ENCODE data around the gene CDCA5.

Gene CDCA5

GRCh38 chr11:65040847-65041622, 42.8 kb downstream of the CDCA5 start, which contains the start of gene SAC3D1:
Gene SAC3D1 (plus strand): TSS chr11:65041210. CDS start chr11:65041293, 83 bp downstream.
- peak; percentile 93 for DNase-seq

GRCh38 chr11:65040520-65040846, 43.4 kb downstream of the CDCA5 start:
- DNase-seq, result no peak

- no peak for DNase-seq
Observed at GRCh38 chr11:65036931-65037330, 46.9 kb downstream of the CDCA5 start.

GRCh38 chr11:65035579-65035978, 48.3 kb downstream of the CDCA5 start:
- DNase-seq, result no peak

- DNase-seq, result no peak
Observed at GRCh38 chr11:65034423-65034822, 49.4 kb downstream of the CDCA5 start.

GRCh38 chr11:65032216-65032615, 51.6 kb downstream of the CDCA5 start:
- no peak for DNase-seq
